Measurements from ENCODE around the gene CNIH3.
"Not testable (repeated sequence)": the region's sequence is repeated elsewhere in the genome, so short reads cannot be mapped to it uniquely, and the experiment has no call there.

The CNIH3 gene

GRCh38 chr1:224687465-224687864, 71.3 kb downstream of the CNIH3 start:
- no peak for DNase-seq (ENCODE audit: low spot score)

- no peak for DNase-seq (ENCODE audit: low spot score)
Measured at GRCh38 chr1:224689374-224689773, 73.3 kb downstream of the CNIH3 start.

- DNase-seq (ENCODE audit: low spot score): no peak
Measured at GRCh38 chr1:224690576-224690975, 74.5 kb downstream of the CNIH3 start.

GRCh38 chr1:224691148-224691925, 75.2 kb downstream of the CNIH3 start:
- DNase-seq (ENCODE audit: low spot score): no peak

DNA sequence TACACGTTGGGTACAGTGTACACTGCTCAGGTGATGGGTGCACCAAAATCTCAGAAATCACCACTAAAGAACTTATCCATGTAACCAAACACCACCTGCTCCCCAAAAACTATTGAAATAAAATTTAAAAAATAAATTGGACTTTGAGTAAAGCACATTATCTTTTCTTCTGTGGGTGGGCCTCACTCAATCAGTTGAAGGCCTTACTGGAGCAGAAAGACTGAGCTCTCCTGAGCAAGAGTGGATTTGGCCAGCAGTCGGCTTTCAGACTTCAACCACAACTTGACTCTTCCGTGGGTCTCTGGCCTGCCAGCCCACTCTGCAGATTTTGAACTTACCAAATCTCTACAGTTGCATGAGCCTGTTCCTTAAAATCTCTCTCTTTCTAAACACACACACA, 78.9 kb downstream of the CNIH3 start:
- no peak for DNase-seq (ENCODE audit: low spot score)

GRCh38 chr1:224696021-224696420, 79.9 kb downstream of the CNIH3 start:
- no peak for DNase-seq (ENCODE audit: low spot score)

- DNase-seq (ENCODE audit: low spot score): peak; percentile 91
Measured at GRCh38 chr1:224696891-224697765, 81.0 kb downstream of the CNIH3 start.

DNA sequence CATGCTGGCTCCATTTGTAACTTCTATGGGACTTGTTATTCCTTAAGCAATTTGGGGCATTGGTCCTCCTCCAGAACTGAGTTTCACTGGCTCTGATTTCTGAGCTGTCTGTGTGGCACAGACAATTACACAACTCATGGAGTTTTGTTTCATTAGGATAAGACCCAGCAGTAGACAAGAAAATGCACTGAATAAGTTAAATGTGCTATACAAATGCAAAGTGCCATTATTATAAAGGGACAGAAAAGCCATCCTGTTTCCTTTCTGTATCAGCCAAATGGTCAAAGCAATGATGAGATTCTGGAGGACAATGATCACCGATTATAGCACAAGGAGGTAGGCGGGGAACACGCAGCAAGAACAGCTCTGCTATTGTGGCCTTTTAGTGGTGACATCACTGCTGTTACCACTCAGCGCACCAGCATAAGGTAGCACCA, 81.9 kb downstream of the CNIH3 start:
- DNase-seq (ENCODE audit: low spot score): no peak

GRCh38 chr1:224700918-224701531, 84.9 kb downstream of the CNIH3 start:
- DNase-seq (ENCODE audit: low spot score): peak; percentile 23

DNA sequence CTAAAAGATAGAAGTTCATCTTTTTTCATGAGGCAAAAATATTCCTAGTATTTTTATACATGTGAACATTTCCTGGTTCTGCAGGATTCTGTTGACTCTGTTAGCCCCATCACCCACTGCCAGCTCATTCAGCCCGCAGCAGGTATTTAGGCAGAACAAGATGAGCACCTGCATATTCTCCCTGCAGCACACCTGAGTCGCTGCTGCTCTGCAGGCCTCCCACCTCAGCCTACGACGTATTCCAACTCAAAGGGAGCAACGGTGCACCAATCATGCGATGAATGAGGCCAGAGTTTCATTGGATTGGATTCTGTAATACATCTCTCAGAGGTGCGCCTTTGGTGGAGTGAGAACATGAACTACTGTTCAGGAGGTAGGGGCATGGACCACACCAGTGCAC, 87.6 kb downstream of the CNIH3 start:
- no peak for DNase-seq (ENCODE audit: low spot score)

- no peak for DNase-seq (ENCODE audit: low spot score)
Measured at GRCh38 chr1:224704107-224704735, 88.1 kb downstream of the CNIH3 start.

GRCh38 chr1:224705578-224705977, 89.5 kb downstream of the CNIH3 start:
- no peak for DNase-seq (ENCODE audit: low spot score)

- DNase-seq (ENCODE audit: low spot score): peak; percentile 81
Measured at GRCh38 chr1:224707843-224708725, 92.0 kb downstream of the CNIH3 start.

DNA sequence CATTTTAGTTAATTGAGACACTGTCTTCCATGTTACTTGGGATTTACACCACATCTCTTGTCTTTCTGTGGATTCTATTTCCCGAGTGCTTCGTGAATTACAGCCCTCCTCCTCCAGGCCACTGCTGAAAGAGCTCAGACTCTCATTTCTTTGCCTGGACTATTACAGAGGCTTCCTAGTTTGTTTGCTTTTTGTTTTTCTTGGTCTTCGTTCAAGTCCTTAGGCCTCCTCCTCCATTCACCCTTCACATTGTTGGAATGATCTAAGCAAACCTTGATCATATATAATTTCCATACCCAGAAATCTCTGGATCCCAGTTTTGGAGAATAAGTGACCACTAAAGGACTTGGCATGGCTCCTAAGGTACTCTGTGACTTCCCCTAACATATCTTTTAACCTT, 94.1 kb downstream of the CNIH3 start:
- no peak for DNase-seq (ENCODE audit: low spot score)

DNA sequence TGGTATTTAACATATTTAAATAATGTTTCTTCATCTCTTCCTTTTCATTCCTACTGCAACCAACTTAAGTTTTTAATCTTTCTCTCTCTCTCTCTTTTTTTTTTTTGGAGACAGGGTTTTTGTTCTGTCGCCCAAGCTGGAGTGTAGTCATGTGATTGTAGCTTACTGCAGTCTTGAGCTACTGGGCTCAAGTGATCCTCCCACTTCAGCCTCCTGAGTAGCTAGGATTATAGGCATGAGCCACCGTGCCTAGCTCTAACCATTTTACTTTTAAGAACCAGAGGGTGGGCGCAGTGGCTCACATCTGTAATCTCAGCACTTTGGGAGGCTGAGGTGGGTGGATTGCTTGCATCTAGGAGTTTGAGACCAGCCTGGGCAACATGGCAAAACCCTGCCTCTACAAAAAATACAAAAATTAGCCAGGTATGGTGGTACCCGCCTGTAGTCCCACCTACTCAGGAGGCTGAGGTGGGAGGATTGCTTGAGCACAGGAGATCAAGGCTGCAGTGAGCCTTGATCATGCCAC, 95.2 kb downstream of the CNIH3 start:
- not testable (repeated sequence) for DNase-seq (ENCODE audit: low spot score)

DNA sequence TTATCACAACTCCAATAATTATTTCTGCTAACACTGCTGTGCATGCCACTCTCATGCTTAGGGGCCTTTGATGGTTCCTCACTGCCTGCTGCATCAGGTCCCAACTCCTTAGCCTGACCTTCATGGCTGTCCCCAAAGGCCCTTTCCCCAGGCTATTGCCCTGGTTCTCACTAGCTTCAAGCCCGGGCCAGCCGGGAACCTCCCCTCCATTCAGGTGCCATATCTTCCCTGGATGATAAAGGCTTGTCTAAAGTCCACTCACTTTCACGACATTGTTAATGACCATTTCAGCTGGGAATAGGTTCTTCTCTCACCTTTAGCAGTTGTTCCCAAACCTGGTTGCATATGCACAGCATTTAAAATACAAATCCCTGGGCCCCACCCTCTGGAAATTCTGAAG, 95.8 kb downstream of the CNIH3 start:
- DNase-seq (ENCODE audit: low spot score): no peak

GRCh38 chr1:224713228-224713627, 97.1 kb downstream of the CNIH3 start:
- DNase-seq (ENCODE audit: low spot score): no peak

GRCh38 chr1:224714553-224714952, 98.4 kb downstream of the CNIH3 start:
- no peak for DNase-seq (ENCODE audit: low spot score)

DNA sequence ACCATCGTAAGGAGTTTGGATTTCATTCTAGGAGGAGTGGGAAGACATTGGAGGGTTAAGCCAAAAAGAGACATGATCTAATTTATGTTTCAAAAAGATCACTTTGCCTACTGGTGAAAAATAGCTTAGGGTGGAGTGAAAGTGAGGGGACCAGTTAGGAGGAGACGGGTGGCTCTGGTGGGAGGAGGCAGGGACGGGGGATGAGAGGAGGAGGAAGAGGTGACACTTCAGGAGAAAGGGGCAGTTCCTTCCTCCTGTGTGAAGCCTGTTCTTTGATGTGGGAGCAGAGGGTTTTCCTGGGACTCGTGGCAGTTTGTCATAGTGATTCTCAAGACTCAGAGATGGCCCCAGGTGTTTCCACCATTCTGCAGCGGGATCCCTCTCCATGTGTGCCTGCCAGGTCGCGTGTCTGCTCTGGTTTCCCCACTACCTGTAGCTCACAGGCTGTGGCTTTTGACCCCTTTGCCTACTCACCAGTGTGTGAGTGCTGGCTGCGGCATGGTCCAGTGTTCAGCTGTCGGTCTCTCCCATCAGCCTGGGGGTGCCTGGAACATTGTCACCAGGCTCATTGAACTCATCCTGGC, 102.4 kb downstream of the CNIH3 start:
- no peak for DNase-seq (ENCODE audit: low spot score)

- DNase-seq (ENCODE audit: low spot score): no peak
Measured at GRCh38 chr1:224719716-224720115, 103.6 kb downstream of the CNIH3 start.

DNA sequence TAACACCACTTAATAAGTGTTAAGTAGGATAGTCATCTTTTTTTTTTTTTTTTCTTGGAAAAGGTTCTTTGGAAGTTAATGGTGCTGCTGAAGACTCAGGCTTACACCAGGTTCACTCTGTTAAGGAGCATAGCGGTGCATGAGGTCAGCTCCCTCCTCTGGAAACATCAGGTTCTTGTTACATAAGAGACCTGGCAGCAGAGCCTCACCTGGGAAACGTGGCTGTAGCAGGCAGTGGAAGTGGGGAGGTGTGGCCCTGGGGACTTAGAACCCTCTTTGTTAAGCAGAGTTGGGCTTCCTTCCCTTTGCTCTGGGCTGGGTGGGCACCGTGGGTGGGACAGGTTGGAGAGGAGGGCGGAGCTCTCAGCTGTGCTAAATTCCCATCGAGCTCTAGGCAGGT, 104.1 kb downstream of the CNIH3 start:
- DNase-seq (ENCODE audit: low spot score): no peak
